Endothelial cell of umbilical vein (primary cell): Measurements from ENCODE around the gene CENPP. TPM values are rescaled to one million over a fixed set of nuclear protein-coding genes. Genes with fewer than 3 reads are reported as not detected.

Experiments used
- BruUV-seq: library from RNA; stranded (reverse); fragments of 400-500 nt; replicated peaks from 2 replicates; lab custom pipeline; 2021; lab: Mats Ljungman, UMichigan
- CTCF ChIA-PET: fragments of 300-600, 350-600 bp; sonication (Branson Sonifier 250); formaldehyde crosslinking; loops from one replicate; lab custom pipeline; 2021; ENCODE audit warnings: antibody characterized with exemption, inconsistent platforms; lab: Charles Lee
- POLR2A ChIA-PET: fragments of 300-600, 350-600 bp; sonication (Branson Sonifier 250); formaldehyde crosslinking; loops from one replicate; lab custom pipeline; 2021; ENCODE audit warnings: antibody characterized with exemption, inconsistent platforms; lab: Charles Lee
- DNase-seq: peaks from one replicate; pipeline ENCODE4 v3.0.0-alpha.2; 2011; ENCODE audit warnings: low read depth, low spot score
- FAIRE-seq: peaks from 2 replicates; lab custom pipeline; 2011; peaks lifted over from hg19 to GRCh38; lab: Jason Lieb, UNC
- H2AFZ ChIP-seq: 2 replicates; pipeline ENCODE4 v1.6.0; 2012; ENCODE audit warnings: low read depth, low read length, control low read depth, inconsistent platforms
- H3K27ac ChIP-seq: 2 replicates; pipeline ENCODE4 v1.5.1; 2011; ENCODE audit warnings: low read depth, mild to moderate bottlenecking, control low read depth, low read length, moderate library complexity; ENCODE audit not compliant: insufficient read depth
- H3K27me3 ChIP-seq, 2 experiments: 2 replicates each; pipeline versions ENCODE4 v1.6.0 to v1.6.1; 2011; ENCODE audit warnings: low read length in 2 of 2, mixed read lengths in 1 of 2; ENCODE audit not compliant: control insufficient read depth in 2 of 2, insufficient read depth in 2 of 2
- H3K36me3 ChIP-seq, 2 experiments: 2 replicates in 1 of 2; 3 replicates in 1 of 2; pipeline ENCODE4 v1.5.1; 2011; ENCODE audit warnings: low read length in 2 of 2, mild to moderate bottlenecking in 1 of 2, moderate library complexity in 1 of 2; ENCODE audit not compliant: control insufficient read depth in 2 of 2, insufficient read depth in 2 of 2; ENCODE audit errors: extremely low read depth in 1 of 2
- H3K4me1 ChIP-seq: 3 replicates; pipeline ENCODE4 v1.5.1; 2011; ENCODE audit warnings: mild to moderate bottlenecking, low read length; ENCODE audit not compliant: control insufficient read depth, insufficient read depth; ENCODE audit errors: extremely low read depth
- H3K4me2 ChIP-seq: 2 replicates; pipeline ENCODE4 v1.6.1; 2011; ENCODE audit warnings: low read length, control low read depth, mixed read lengths; ENCODE audit not compliant: insufficient read depth
- H3K4me3 ChIP-seq, 3 experiments: fragments of 200-600 bp in 1 of 3; sonication (generic), shearing (Covaris generic) in 1 of 3; replicated peaks in 1 of 3; 2 replicates each; pipeline ENCODE4 v1.5.1; 2011 to 2016; ENCODE audit warnings: control low read depth in 3 of 3, low read length in 3 of 3, mild to moderate bottlenecking in 2 of 3, inconsistent platforms in 1 of 3, low read depth in 1 of 3, moderate library complexity in 1 of 3; ENCODE audit not compliant: insufficient read depth in 1 of 3
- H3K79me2 ChIP-seq: 2 replicates; pipeline ENCODE4 v1.6.0; 2012; ENCODE audit warnings: low read length, inconsistent platforms; ENCODE audit not compliant: control insufficient read depth, insufficient read depth
- H3K9ac ChIP-seq: replicated peaks from 2 replicates; pipeline ENCODE3; 2011; ENCODE audit warnings: low read length, control low read depth; ENCODE audit not compliant: insufficient read depth; ENCODE audit errors: extremely low read depth
- H3K9me1 ChIP-seq: replicated peaks from 3 replicates; pipeline ENCODE4 v1.6.0; 2011; ENCODE audit warnings: mild to moderate bottlenecking, low read length; ENCODE audit not compliant: control insufficient read depth, insufficient read depth; ENCODE audit errors: extremely low read depth
- H3K9me3 ChIP-seq: replicated peaks from 2 replicates; pipeline ENCODE4 v1.5.1; 2012; ENCODE audit warnings: low read length, inconsistent platforms; ENCODE audit not compliant: control insufficient read depth, insufficient read depth
- H4K20me1 ChIP-seq: replicated peaks from 2 replicates; pipeline ENCODE3; 2011; ENCODE audit warnings: mild to moderate bottlenecking, low read length; ENCODE audit not compliant: control insufficient read depth, insufficient read depth; ENCODE audit errors: extremely low read depth
- EZH2 ChIP-seq: IDR thresholded peaks from 2 replicates; pipeline ENCODE4 v1.6.1; 2012; ENCODE audit warnings: borderline replicate concordance, low read depth, mild to moderate bottlenecking, moderate library complexity, low read length, inconsistent platforms; ENCODE audit not compliant: severe bottlenecking
- FOS ChIP-seq: IDR thresholded peaks from 2 replicates; pipeline ENCODE4 v1.6.1; 2011; ENCODE audit warnings: mild to moderate bottlenecking, low read length, moderate library complexity, borderline replicate concordance; ENCODE audit not compliant: insufficient read depth
- GATA2 ChIP-seq: IDR thresholded peaks from 2 replicates; pipeline ENCODE4 v1.7.0; 2011; ENCODE audit warnings: low read depth, mild to moderate bottlenecking, moderate library complexity, mixed read lengths, low read length; ENCODE audit not compliant: insufficient read length, insufficient read depth
- JUN ChIP-seq: IDR thresholded peaks from 2 replicates; pipeline ENCODE4 v1.6.1; 2011; ENCODE audit warnings: borderline replicate concordance, low read depth; ENCODE audit not compliant: insufficient read length, insufficient read depth
- MAX ChIP-seq: IDR thresholded peaks from 2 replicates; pipeline ENCODE4 v1.6.1; 2011; ENCODE audit not compliant: insufficient read depth, insufficient read length
- MYC ChIP-seq: IDR thresholded peaks from one replicate; pipeline ENCODE4 v1.6.1; 2011; ENCODE audit warnings: mild to moderate bottlenecking, low read depth, low read length
- POLR2A ChIP-seq: IDR thresholded peaks from 2 replicates; pipeline ENCODE4 v1.6.1; 2012; ENCODE audit warnings: low read depth, mild to moderate bottlenecking, control low read depth, low read length
- POLR2AphosphoS5 ChIP-seq: IDR thresholded peaks from 2 replicates; pipeline ENCODE4 v1.6.1; 2012; ENCODE audit warnings: low read depth, mild to moderate bottlenecking, control low read depth, low read length, moderate library complexity; ENCODE audit not compliant: insufficient read depth
- dilution Hi-C: fragments of 300-500 bp; cut with MboI; formaldehyde crosslinking; loops from one replicate; pipeline ENCODE4 v1.15.0; 2019; ENCODE audit warnings: low sequenced_read_pairs; ENCODE audit not compliant: extremely low pct_ligation_motif_present
- intact Hi-C: fragments of 100-400 bp; cut with micrococcal nuclease; formaldehyde crosslinking; loops from one replicate; pipeline ENCODE4 v1.10.0; 2022
- polyA plus RNA-seq, 4 experiments: library from polyadenylated mRNA; depleted of rRNA in 3 of 4; stranded (reverse) in 3 of 4; unstranded in 1 of 4; fragments of >200 nt; gene quantifications; 2 replicates each; pipeline versions ENCODE4 v1.2.1 to v1.2.3, GENCODE V29; 2011 to 2012; ENCODE audit warnings: missing spikeins in 1 of 4
- total RNA-seq: library from RNA; stranded (reverse); gene quantifications from 2 replicates; pipeline ENCODE4 v1.2.3, GENCODE V29; 2021
- TF ChIP-seq, protein P1 (sequence below), 2 donors: IDR thresholded peaks; 1 replicate in 1 of 2; 2 replicates in 1 of 2; pipeline ENCODE4 v1.5.1; 2011; ENCODE audit warnings: low read length in 2 of 2, mild to moderate bottlenecking in 2 of 2, moderate library complexity in 2 of 2, control low read depth in 1 of 2, inconsistent platforms in 1 of 2, low read depth in 1 of 2; ENCODE audit not compliant: insufficient read depth in 1 of 2; ENCODE audit errors: extremely low read depth in 1 of 2

The CENPP gene
- total and polyA plus RNA-seq, 2 donors (not counting 3 experiments of a cell fraction or from before 2014, with no cell fraction given), result 1.2 to 12.0 TPM

DNA sequence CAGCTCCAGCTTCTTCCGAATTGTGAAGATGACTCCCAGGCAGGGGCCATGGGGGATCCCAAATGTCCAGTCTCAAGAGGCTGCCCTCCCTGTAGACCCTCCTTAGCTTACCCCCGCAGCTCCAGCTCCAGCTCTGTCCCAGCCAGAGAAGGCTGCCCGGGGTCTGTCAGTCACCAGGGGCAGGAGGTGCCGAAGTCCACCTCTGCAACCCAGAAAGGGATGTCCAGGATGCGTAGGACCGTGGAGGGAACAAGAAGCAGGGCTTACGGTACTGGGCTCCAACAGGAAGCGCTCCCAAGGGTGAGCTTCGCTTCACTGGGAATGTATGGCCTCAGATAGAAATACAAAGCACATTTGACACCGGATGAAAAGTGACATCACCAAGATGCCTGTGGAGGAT is 338.2 kb downstream of the CENPP start:
- TF ChIP-seq EZH2 (no peak), POLR2A (no peak), POLR2AphosphoS5 (no peak), FOS (no peak), MAX (no peak), MYC (no peak), GATA2 (no peak), JUN (no peak)
- TF ChIP-seq, protein P1, sequence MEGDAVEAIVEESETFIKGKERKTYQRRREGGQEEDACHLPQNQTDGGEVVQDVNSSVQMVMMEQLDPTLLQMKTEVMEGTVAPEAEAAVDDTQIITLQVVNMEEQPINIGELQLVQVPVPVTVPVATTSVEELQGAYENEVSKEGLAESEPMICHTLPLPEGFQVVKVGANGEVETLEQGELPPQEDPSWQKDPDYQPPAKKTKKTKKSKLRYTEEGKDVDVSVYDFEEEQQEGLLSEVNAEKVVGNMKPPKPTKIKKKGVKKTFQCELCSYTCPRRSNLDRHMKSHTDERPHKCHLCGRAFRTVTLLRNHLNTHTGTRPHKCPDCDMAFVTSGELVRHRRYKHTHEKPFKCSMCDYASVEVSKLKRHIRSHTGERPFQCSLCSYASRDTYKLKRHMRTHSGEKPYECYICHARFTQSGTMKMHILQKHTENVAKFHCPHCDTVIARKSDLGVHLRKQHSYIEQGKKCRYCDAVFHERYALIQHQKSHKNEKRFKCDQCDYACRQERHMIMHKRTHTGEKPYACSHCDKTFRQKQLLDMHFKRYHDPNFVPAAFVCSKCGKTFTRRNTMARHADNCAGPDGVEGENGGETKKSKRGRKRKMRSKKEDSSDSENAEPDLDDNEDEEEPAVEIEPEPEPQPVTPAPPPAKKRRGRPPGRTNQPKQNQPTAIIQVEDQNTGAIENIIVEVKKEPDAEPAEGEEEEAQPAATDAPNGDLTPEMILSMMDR (IDR thresholded peaks at IDR 0.05; ENCODE audit: extremely low read depth in 1 of 2, insufficient read depth in 1 of 2, low read depth in 1 of 2, low read length in 2 of 2), result no peak
- no peak overlapping the region for H2AFZ ChIP-seq
- POLR2A ChIA-PET, result no interaction called here
- H3K27me3 ChIP-seq, result no peaks in the 10 kb centered on the region
- DNase-seq, result no peak
- no peaks in the 10 kb centered on the region for H3K9me3 ChIP-seq
- intact Hi-C loops, result no loop called here
- peaks cover 4% of the 10 kb centered on the region for H4K20me1 ChIP-seq
- H3K4me3 ChIP-seq, result no peak overlapping the region
- dilution Hi-C loops, result no loop called here
- H3K27ac ChIP-seq, result no peak overlapping the region
- no peak for FAIRE-seq
- H3K79me2 ChIP-seq, result peaks cover 97% of the 10 kb centered on the region
- H3K9me1 ChIP-seq, result no peaks in the 10 kb centered on the region
- peaks cover 11% of the 10 kb centered on the region for H3K4me1 ChIP-seq
- H3K9ac ChIP-seq, result no peak overlapping the region
- H3K36me3 ChIP-seq, result peaks cover 0 to 4% of the 10 kb centered on the region in 2 experiments
- no TSS peak for BruUV-seq
- CTCF ChIA-PET, result interaction anchor here (1.9 kb wide), 1 partner anchor 10 kb away, joined by 5 read pairs; no protein-coding TSS in a partner anchor
- H3K4me2 ChIP-seq, result no peak overlapping the region
